Measurements from ENCODE around the gene TANGO6. TPM values are rescaled to one million over a fixed set of nuclear protein-coding genes. Genes with fewer than 3 reads are reported as not detected.

Gene TANGO6
- total RNA-seq, 1 donor from 2014 or later, result 12.5 TPM

- Histone ChIP-seq H3K27ac (ENCODE audit: low read depth, low read length) (no peak overlapping the region), H3K9ac (ENCODE audit: low read depth in 1 of 3, low read length in 3 of 3) (no peak overlapping the region)
These were observed 111.7 kb downstream of the TANGO6 start for GRCh38 chr16:68954911-68955635.

GRCh38 chr16:68960910-68961309, 117.6 kb downstream of the TANGO6 start:
- Histone ChIP-seq H3K4me3 (ENCODE audit: low read length in 3 of 3) (no peak overlapping the region), H3K9me3 (ENCODE audit: control insufficient read depth in 3 of 3, low read length in 3 of 3) (no peaks in the 10 kb centered on the region), H3K27ac (ENCODE audit: low read depth, low read length) (no peak overlapping the region), H3K36me3 (ENCODE audit: control insufficient read depth in 3 of 3, insufficient read depth in 3 of 3, low read length in 3 of 3) (no peaks in the 10 kb centered on the region), H3K9ac (ENCODE audit: low read depth in 1 of 3, low read length in 3 of 3) (no peak overlapping the region), H3K4me1 (ENCODE audit: control insufficient read depth in 3 of 3, insufficient read depth in 3 of 3, low read length in 3 of 3) (no peaks in the 10 kb centered on the region), H3K27me3 (ENCODE audit: control insufficient read depth in 3 of 3, insufficient read depth in 3 of 3, low read length in 3 of 3) (no peaks in the 10 kb centered on the region)

More at GRCh38 chr16:68954911-68955635, 111.7 kb downstream of the TANGO6 start:
- Histone ChIP-seq H3K4me3 (ENCODE audit: low read length in 3 of 3) (no peak overlapping the region), H3K9me3 (ENCODE audit: control insufficient read depth in 3 of 3, low read length in 3 of 3) (no peaks in the 10 kb centered on the region), H3K27me3 (ENCODE audit: control insufficient read depth in 3 of 3, insufficient read depth in 3 of 3, low read length in 3 of 3) (no peaks in the 10 kb centered on the region), H3K36me3 (ENCODE audit: control insufficient read depth in 3 of 3, insufficient read depth in 3 of 3, low read length in 3 of 3) (no peaks in the 10 kb centered on the region), H3K4me1 (ENCODE audit: control insufficient read depth in 3 of 3, insufficient read depth in 3 of 3, low read length in 3 of 3) (peaks cover 0 to 3% (median 0%) of the 10 kb centered on the region in 3 donors)

DNA sequence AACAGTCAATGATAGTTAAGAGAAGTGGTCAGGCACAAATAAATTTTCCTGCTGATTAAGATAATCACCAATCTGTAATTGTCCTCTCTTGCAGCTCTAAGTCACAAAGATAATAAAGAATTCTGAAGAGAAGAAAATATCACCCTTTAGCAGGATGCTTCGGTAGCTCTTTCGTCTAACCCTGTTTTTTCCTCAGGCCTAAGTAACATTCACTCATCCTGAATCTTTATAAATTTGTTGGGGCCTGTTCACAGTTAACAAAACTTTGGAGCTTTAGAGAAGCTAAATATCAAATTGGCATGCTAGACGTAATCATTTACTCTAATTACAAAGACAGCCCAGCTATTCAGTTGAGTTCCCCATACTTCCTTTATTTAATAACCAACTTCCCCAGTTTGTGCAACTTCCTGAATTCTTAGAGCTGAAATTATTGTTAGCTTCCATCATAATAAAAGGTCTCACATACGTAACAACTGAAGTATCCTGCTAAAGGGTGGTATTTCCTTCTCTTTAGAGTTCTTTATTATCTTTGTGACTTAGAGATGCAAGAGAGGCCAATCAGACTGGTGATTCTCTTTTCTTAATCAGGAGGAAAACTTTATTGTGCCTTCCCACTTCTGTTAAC, 118.6 kb downstream of the TANGO6 start:
- H3K4me3 ChIP-seq (ENCODE audit: low read length in 3 of 3), result no peak overlapping the region
- H3K4me1 ChIP-seq (ENCODE audit: control insufficient read depth in 3 of 3, insufficient read depth in 3 of 3, low read length in 3 of 3), result no peaks in the 10 kb centered on the region
- no peak overlapping the region for H3K27ac ChIP-seq (ENCODE audit: low read depth, low read length)
- no peaks in the 10 kb centered on the region for H3K9me3 ChIP-seq (ENCODE audit: control insufficient read depth in 3 of 3, low read length in 3 of 3)
- H3K27me3 ChIP-seq (ENCODE audit: control insufficient read depth in 3 of 3, insufficient read depth in 3 of 3, low read length in 3 of 3), result no peaks in the 10 kb centered on the region
- H3K9ac ChIP-seq (ENCODE audit: low read depth in 1 of 3, low read length in 3 of 3), result no peak overlapping the region
- no peaks in the 10 kb centered on the region for H3K36me3 ChIP-seq (ENCODE audit: control insufficient read depth in 3 of 3, insufficient read depth in 3 of 3, low read length in 3 of 3)

DNA sequence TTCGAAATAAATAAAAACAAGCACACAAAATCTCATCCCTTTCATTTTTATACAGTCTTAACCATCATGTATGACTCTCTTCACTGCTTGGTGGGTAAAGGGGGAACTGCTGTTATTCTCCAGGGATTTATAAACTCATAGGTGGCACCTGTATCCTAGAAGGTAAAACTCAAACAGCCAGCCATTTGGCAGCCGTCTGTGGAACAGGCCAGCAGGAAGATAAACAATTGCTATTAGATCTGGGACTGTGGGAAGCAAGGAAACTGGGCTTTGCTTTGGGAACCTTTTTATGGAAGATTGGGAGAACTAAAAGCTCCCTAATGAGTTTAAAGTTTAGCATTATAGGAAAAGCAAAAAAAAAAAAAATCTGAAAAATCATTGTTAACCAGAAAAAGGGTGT, 126.0 kb downstream of the TANGO6 start:
- H3K27ac ChIP-seq (ENCODE audit: low read depth, low read length), result no peak overlapping the region
- H3K27me3 ChIP-seq (ENCODE audit: control insufficient read depth in 3 of 3, insufficient read depth in 3 of 3, low read length in 3 of 3), result no peaks in the 10 kb centered on the region
- no peaks in the 10 kb centered on the region for H3K9me3 ChIP-seq (ENCODE audit: control insufficient read depth in 3 of 3, low read length in 3 of 3)
- H3K36me3 ChIP-seq (ENCODE audit: control insufficient read depth in 3 of 3, insufficient read depth in 3 of 3, low read length in 3 of 3), result peaks cover 4 to 8% (median 5%) of the 10 kb centered on the region in 3 donors
- H3K9ac ChIP-seq (ENCODE audit: low read depth in 1 of 3, low read length in 3 of 3), result no peak overlapping the region
- no peaks in the 10 kb centered on the region for H3K4me1 ChIP-seq (ENCODE audit: control insufficient read depth in 3 of 3, insufficient read depth in 3 of 3, low read length in 3 of 3)
- H3K4me3 ChIP-seq (ENCODE audit: low read length in 3 of 3), result no peak overlapping the region

GRCh38 chr16:68972013-68972412, 128.7 kb downstream of the TANGO6 start:
- H3K4me3 ChIP-seq (ENCODE audit: low read length in 3 of 3), result no peak overlapping the region
- H3K36me3 ChIP-seq (ENCODE audit: control insufficient read depth in 3 of 3, insufficient read depth in 3 of 3, low read length in 3 of 3), result peaks cover 5 to 16% (median 9%) of the 10 kb centered on the region in 3 donors
- H3K9ac ChIP-seq (ENCODE audit: low read depth in 1 of 3, low read length in 3 of 3), result no peak overlapping the region
- no peaks in the 10 kb centered on the region for H3K4me1 ChIP-seq (ENCODE audit: control insufficient read depth in 3 of 3, insufficient read depth in 3 of 3, low read length in 3 of 3)
- H3K27me3 ChIP-seq (ENCODE audit: control insufficient read depth in 3 of 3, insufficient read depth in 3 of 3, low read length in 3 of 3), result no peaks in the 10 kb centered on the region
- no peaks in the 10 kb centered on the region for H3K9me3 ChIP-seq (ENCODE audit: control insufficient read depth in 3 of 3, low read length in 3 of 3)
- H3K27ac ChIP-seq (ENCODE audit: low read depth, low read length), result no peak overlapping the region

GRCh38 chr16:68972720-68973119, 129.4 kb downstream of the TANGO6 start:
- H3K36me3 ChIP-seq (ENCODE audit: control insufficient read depth in 3 of 3, insufficient read depth in 3 of 3, low read length in 3 of 3), result peaks cover 5 to 16% (median 9%) of the 10 kb centered on the region in 3 donors
- H3K9me3 ChIP-seq (ENCODE audit: control insufficient read depth in 3 of 3, low read length in 3 of 3), result no peaks in the 10 kb centered on the region
- H3K9ac ChIP-seq (ENCODE audit: low read depth in 1 of 3, low read length in 3 of 3), result no peak overlapping the region
- no peak overlapping the region for H3K27ac ChIP-seq (ENCODE audit: low read depth, low read length)
- no peaks in the 10 kb centered on the region for H3K27me3 ChIP-seq (ENCODE audit: control insufficient read depth in 3 of 3, insufficient read depth in 3 of 3, low read length in 3 of 3)
- no peak overlapping the region for H3K4me3 ChIP-seq (ENCODE audit: low read length in 3 of 3)
- H3K4me1 ChIP-seq (ENCODE audit: control insufficient read depth in 3 of 3, insufficient read depth in 3 of 3, low read length in 3 of 3), result no peaks in the 10 kb centered on the region

GRCh38 chr16:68973611-68974120, 130.3 kb downstream of the TANGO6 start:
- no peaks in the 10 kb centered on the region for H3K4me1 ChIP-seq (ENCODE audit: control insufficient read depth in 3 of 3, insufficient read depth in 3 of 3, low read length in 3 of 3)
- H3K4me3 ChIP-seq (ENCODE audit: low read length in 3 of 3), result no peak overlapping the region
- H3K27me3 ChIP-seq (ENCODE audit: control insufficient read depth in 3 of 3, insufficient read depth in 3 of 3, low read length in 3 of 3), result no peaks in the 10 kb centered on the region
- peaks cover 5 to 16% (median 9%) of the 10 kb centered on the region in 3 donors for H3K36me3 ChIP-seq (ENCODE audit: control insufficient read depth in 3 of 3, insufficient read depth in 3 of 3, low read length in 3 of 3)
- no peaks in the 10 kb centered on the region for H3K9me3 ChIP-seq (ENCODE audit: control insufficient read depth in 3 of 3, low read length in 3 of 3)
- H3K27ac ChIP-seq (ENCODE audit: low read depth, low read length), result no peak overlapping the region
- H3K9ac ChIP-seq (ENCODE audit: low read depth in 1 of 3, low read length in 3 of 3), result no peak overlapping the region

DNA sequence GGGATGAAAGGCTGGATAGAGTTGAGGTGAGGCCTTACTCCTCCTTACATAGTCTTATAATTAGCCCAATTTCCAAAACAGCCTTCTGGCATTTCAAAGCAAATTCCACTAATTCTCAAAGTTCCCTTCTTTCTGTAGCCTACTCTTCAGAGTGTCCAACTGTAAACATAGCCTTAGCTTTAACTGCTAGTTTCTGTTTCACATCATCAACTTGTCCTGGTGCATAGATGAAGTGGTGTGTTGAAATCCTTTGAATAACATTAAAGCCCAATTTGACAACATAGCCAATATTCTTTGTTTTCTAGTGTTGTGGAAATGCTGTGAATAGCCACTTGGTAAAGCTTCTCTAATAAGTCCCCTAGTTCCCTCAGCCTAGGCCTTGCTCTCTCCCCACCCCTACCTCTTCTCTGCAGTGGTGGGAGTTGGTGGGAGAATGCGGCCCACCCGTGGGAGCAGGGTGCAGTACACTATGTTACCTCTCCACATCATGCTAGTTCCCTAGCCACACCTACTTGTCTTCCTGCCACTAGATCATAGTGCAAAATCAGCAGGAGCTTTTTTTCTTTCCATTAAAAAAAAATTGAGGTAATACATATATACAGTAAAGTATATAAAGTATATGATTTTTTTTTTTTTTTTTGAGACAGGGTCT, 135.1 kb downstream of the TANGO6 start:
- H3K4me3 ChIP-seq (ENCODE audit: low read length in 3 of 3), result no peak overlapping the region
- no peaks in the 10 kb centered on the region for H3K9me3 ChIP-seq (ENCODE audit: control insufficient read depth in 3 of 3, low read length in 3 of 3)
- no peak overlapping the region for H3K27ac ChIP-seq (ENCODE audit: low read depth, low read length)
- no peaks in the 10 kb centered on the region for H3K27me3 ChIP-seq (ENCODE audit: control insufficient read depth in 3 of 3, insufficient read depth in 3 of 3, low read length in 3 of 3)
- H3K36me3 ChIP-seq (ENCODE audit: control insufficient read depth in 3 of 3, insufficient read depth in 3 of 3, low read length in 3 of 3), result peaks cover 5 to 16% (median 8%) of the 10 kb centered on the region in 3 donors
- no peaks in the 10 kb centered on the region for H3K4me1 ChIP-seq (ENCODE audit: control insufficient read depth in 3 of 3, insufficient read depth in 3 of 3, low read length in 3 of 3)
- no peak overlapping the region for H3K9ac ChIP-seq (ENCODE audit: low read depth in 1 of 3, low read length in 3 of 3)

DNA sequence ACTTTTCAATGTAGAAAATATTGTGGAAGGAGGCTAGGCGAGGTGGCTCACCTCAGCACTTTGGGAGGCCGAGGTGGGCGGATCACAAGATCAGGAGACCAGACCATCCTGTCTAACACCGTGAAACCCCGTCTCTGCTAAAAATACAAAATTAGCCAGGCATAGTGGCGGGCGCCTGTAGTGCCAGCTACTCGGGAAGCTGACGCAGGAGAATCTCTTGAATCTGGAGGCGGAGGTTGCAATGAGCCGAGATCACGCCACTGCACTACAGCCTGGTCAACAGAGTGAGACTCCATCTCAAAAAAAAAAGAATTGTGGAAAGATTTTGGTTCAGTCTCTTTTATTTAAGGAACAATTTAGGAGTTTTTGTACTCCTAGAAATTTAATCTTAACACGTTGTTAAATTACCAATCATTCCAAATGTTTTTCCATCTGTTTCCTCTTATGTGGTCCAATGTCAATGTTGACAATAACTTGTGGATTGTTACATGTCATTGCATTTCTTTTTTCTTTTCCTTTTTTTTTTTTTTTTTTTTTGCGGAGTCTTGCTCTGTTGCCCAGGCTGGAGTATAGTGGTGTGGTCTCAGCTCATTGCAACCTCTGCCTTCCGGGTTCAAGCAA, 137.5 kb downstream of the TANGO6 start:
- H3K9me3 ChIP-seq (ENCODE audit: control insufficient read depth in 3 of 3, low read length in 3 of 3), result no peaks in the 10 kb centered on the region
- H3K36me3 ChIP-seq (ENCODE audit: control insufficient read depth in 3 of 3, insufficient read depth in 3 of 3, low read length in 3 of 3), result peaks cover 0 to 1% (median 0%) of the 10 kb centered on the region in 3 donors
- H3K4me1 ChIP-seq (ENCODE audit: control insufficient read depth in 3 of 3, insufficient read depth in 3 of 3, low read length in 3 of 3), result no peaks in the 10 kb centered on the region
- H3K9ac ChIP-seq (ENCODE audit: low read depth in 1 of 3, low read length in 3 of 3), result no peak overlapping the region
- no peaks in the 10 kb centered on the region for H3K27me3 ChIP-seq (ENCODE audit: control insufficient read depth in 3 of 3, insufficient read depth in 3 of 3, low read length in 3 of 3)
- no peak overlapping the region for H3K4me3 ChIP-seq (ENCODE audit: low read length in 3 of 3)
- no peak overlapping the region for H3K27ac ChIP-seq (ENCODE audit: low read depth, low read length)
